ENCODE data around the gene CASP2. TPM values are rescaled to one million over a fixed set of nuclear protein-coding genes. Genes with fewer than 3 reads are reported as not detected.

Gene CASP2
- total and polyA plus RNA-seq, 10 of the 15 experiments (the other 5 are each of a cell fraction or from before 2014, with no cell fraction given) = 12.1 to 60.4 (median 26.2) TPM

- no peak for TF ChIP-seq CTCF (IDR thresholded peaks at IDR 0.05 in 2 of 3, conservative IDR thresholded peaks at IDR 0.05 in 1 of 3; ENCODE audit: control insufficient read depth in 2 of 3, extremely low read depth in 1 of 3, insufficient read depth in 1 of 3, low read depth in 3 of 3, low read length in 3 of 3)
- no peak for TF ChIP-seq KLF5 (IDR thresholded peaks at IDR 0.05; ENCODE audit: partially characterized antibody)
- no peak for TF ChIP-seq SUPT20H (IDR thresholded peaks at IDR 0.05; ENCODE audit: borderline replicate concordance, control insufficient read depth, low read depth, low read length)
Observed at GRCh38 chr7:143261901-143262300, 26.2 kb upstream of the CASP2 start (continued).

- WGBS (ENCODE audit: insufficient coverage, insufficient replicate concordance, low lambda C conversion rate, missing lambda C conversion rate) = 0% methylated on average over 46 of the region's 48 CpGs
- intact Hi-C loops (cut with micrococcal nuclease; ENCODE audit: unreplicated experiment) = loop anchor here (2.0 kb wide), 1 partner anchor 25 kb away; the partner anchor contains the start of gene CASP2
- TF ChIP-seq ZNF592 (IDR thresholded peaks at IDR 0.05) = no peak
- TF ChIP-seq ZBTB33 (IDR thresholded peaks at IDR 0.05) = no peak
- no peak for TF ChIP-seq CTCF (IDR thresholded peaks at IDR 0.05 in 2 of 3, conservative IDR thresholded peaks at IDR 0.05 in 1 of 3; ENCODE audit: control insufficient read depth in 2 of 3, extremely low read depth in 1 of 3, insufficient read depth in 1 of 3, low read depth in 3 of 3, low read length in 3 of 3)
- no peak; a peak in 1 of 4 replicates for TF ChIP-seq EP300 (IDR thresholded peaks at IDR 0.05; ENCODE audit: borderline replicate concordance in 1 of 2, control insufficient read depth in 1 of 2, low read depth in 2 of 2, low read length in 2 of 2)
Observed at GRCh38 chr7:143263266-143264195, 24.6 kb upstream of the CASP2 start, which contains the start of gene GSTK1. TSS of gene GSTK1 (plus strand) at chr7:143263441. CDS start at chr7:143263514, 73 bp downstream.

More at GRCh38 chr7:143263266-143264195, 24.6 kb upstream of the CASP2 start, which contains the start of gene GSTK1:
- H4K20me1 ChIP-seq (ENCODE audit: control insufficient read depth, insufficient read depth) = no peaks in the 10 kb centered on the region
- TSS peak; percentile 74 for BruUV-seq (replicated peaks)
- no peaks in the 10 kb centered on the region for H3K9me3 ChIP-seq (replicated peaks; ENCODE audit: control insufficient read depth, insufficient read depth, low read length)
- peak within 1 kb of the TSS; percentile 94 for H2AFZ ChIP-seq (ENCODE audit: control insufficient read depth, low read depth, low read length)
- DNase-seq (ENCODE audit: low read depth, low spot score) (peak; percentile 21), FAIRE-seq (no peak), ATAC-seq (peak; percentile 99)
- H3K4me1 ChIP-seq (ENCODE audit: control insufficient read depth, insufficient read depth, low read length) = peaks cover 14% of the 10 kb centered on the region
- H3K9ac ChIP-seq (ENCODE audit: control insufficient read depth, insufficient read depth, low read length) = peak within 1 kb of the TSS; percentile 83
- CTCF ChIA-PET = interaction anchor here (0.6 to 3.5 kb wide), 14 partner anchors 11 to 1393 kb away, joined by 3 to 16 read pairs (median 3); partner anchors contain the start of gene CASP2
- RAD21 ChIA-PET (ENCODE audit: unreplicated experiment) = interaction anchor here (0.6 to 1.9 kb wide), 7 partner anchors 16 to 123 kb away, joined by 3 to 5 read pairs (median 3); partner anchors contain the start of gene CASP2
- in situ Hi-C loops (cut with MboI) = no loop called here
- H3K27me3 ChIP-seq (replicated peaks in 1 of 2; ENCODE audit: control insufficient read depth in 2 of 2, insufficient read depth in 2 of 2, low read length in 1 of 2) = no peaks in the 10 kb centered on the region
- peak within 1 kb of the TSS; percentile 88 for H3K4me2 ChIP-seq (ENCODE audit: control insufficient read depth, insufficient read depth)
- peak within 1 kb of the TSS; percentile 79 for H3K4me3 ChIP-seq
- peaks cover 15% of the 10 kb centered on the region for H3K79me2 ChIP-seq (ENCODE audit: control insufficient read depth, insufficient read depth, low read length)
- peaks cover 2 to 8% of the 10 kb centered on the region in 2 experiments for H3K36me3 ChIP-seq (ENCODE audit: control insufficient read depth in 2 of 2, insufficient read depth in 2 of 2, low read length in 1 of 2)
- SMC1A ChIA-PET (ENCODE audit: uncharacterized antibody, unreplicated experiment) = interaction anchor here (1.0 to 2.4 kb wide), 9 partner anchors 9 to 48 kb away, joined by 3 to 9 read pairs (median 5); partner anchors contain the start of gene CASP2
- peak within 1 kb of the TSS; percentile 88 for H3K27ac ChIP-seq (ENCODE audit: control insufficient read depth, insufficient read depth)
- POLR2A ChIA-PET = interaction anchor here (0.7 to 1.8 kb wide), 6 partner anchors 8 to 121 kb away, joined by 3 to 9 read pairs (median 5); partner anchors contain the start of gene CASP2
